Stimulated activated naive CD8-positive, alpha-beta T cell treated with anti-CD3 and anti-CD28 coated beads, Interleukin-15, Interleukin-2, amounts not matched to agents 100 ng/mL and 50 ng/mL, for 24 hours (primary cell): ENCODE results near the gene LRP1-AS.

Source experiments
- H3K27ac Mint-ChIP-seq: one replicate; pipeline ENCODE4 v1.8.0; 2021; ENCODE audit warnings: mild to moderate bottlenecking, mixed read lengths
- H3K27me3 Mint-ChIP-seq: one replicate; pipeline ENCODE4 v1.8.0; 2021; ENCODE audit warnings: mixed read lengths
- H3K36me3 Mint-ChIP-seq: one replicate; pipeline ENCODE4 v1.8.0; 2021; ENCODE audit warnings: low read depth, mixed read lengths
- H3K4me1 Mint-ChIP-seq: one replicate; pipeline ENCODE4 v1.8.0; 2021; ENCODE audit warnings: low read depth, mixed read lengths
- H3K4me3 Mint-ChIP-seq: one replicate; pipeline ENCODE4 v1.8.0; 2021; ENCODE audit warnings: mild to moderate bottlenecking, mixed read lengths
- H3K9me3 Mint-ChIP-seq: one replicate; pipeline ENCODE4 v1.8.0; 2021; ENCODE audit warnings: mixed read lengths

LRP1-AS gene

GRCh38 chr12:57158665-57159064, 11.2 kb upstream of the LRP1-AS start:
- peaks cover 7% of the 10 kb centered on the region for H3K4me1 Mint-ChIP-seq
- no peaks in the 10 kb centered on the region for H3K36me3 Mint-ChIP-seq
- H3K9me3 Mint-ChIP-seq, result no peaks in the 10 kb centered on the region
- H3K27ac Mint-ChIP-seq, result no peak overlapping the region
- H3K27me3 Mint-ChIP-seq, result no peaks in the 10 kb centered on the region
- no peak overlapping the region for H3K4me3 Mint-ChIP-seq

GRCh38 chr12:57158186-57158585, 10.8 kb upstream of the LRP1-AS start:
- H3K27me3 Mint-ChIP-seq, result no peaks in the 10 kb centered on the region
- no peaks in the 10 kb centered on the region for H3K9me3 Mint-ChIP-seq
- no peaks in the 10 kb centered on the region for H3K36me3 Mint-ChIP-seq
- peaks cover 7% of the 10 kb centered on the region for H3K4me1 Mint-ChIP-seq
- H3K27ac Mint-ChIP-seq, result no peak overlapping the region
- no peak overlapping the region for H3K4me3 Mint-ChIP-seq

- no peak overlapping the region for H3K27ac Mint-ChIP-seq
- H3K4me1 Mint-ChIP-seq, result peaks cover 7% of the 10 kb centered on the region
- H3K27me3 Mint-ChIP-seq, result no peaks in the 10 kb centered on the region
- no peaks in the 10 kb centered on the region for H3K9me3 Mint-ChIP-seq
- no peak overlapping the region for H3K4me3 Mint-ChIP-seq
- H3K36me3 Mint-ChIP-seq, result no peaks in the 10 kb centered on the region
These were observed 10.3 kb upstream of the LRP1-AS start for GRCh38 chr12:57157588-57158173.

GRCh38 chr12:57156701-57157403, 9.4 kb upstream of the LRP1-AS start:
- Mint-ChIP-seq H3K36me3 (no peaks in the 10 kb centered on the region), H3K27ac (no peak overlapping the region), H3K9me3 (no peaks in the 10 kb centered on the region)

GRCh38 chr12:57154804-57155434, 7.5 kb upstream of the LRP1-AS start:
- H3K9me3 Mint-ChIP-seq, result no peaks in the 10 kb centered on the region
- no peaks in the 10 kb centered on the region for H3K36me3 Mint-ChIP-seq
- peaks cover 7% of the 10 kb centered on the region for H3K4me1 Mint-ChIP-seq
- H3K27me3 Mint-ChIP-seq, result no peaks in the 10 kb centered on the region
- H3K27ac Mint-ChIP-seq, result no peak overlapping the region
- H3K4me3 Mint-ChIP-seq, result no peak overlapping the region

More at GRCh38 chr12:57156701-57157403, 9.4 kb upstream of the LRP1-AS start:
- Mint-ChIP-seq H3K27me3 (no peaks in the 10 kb centered on the region), H3K4me1 (peaks cover 7% of the 10 kb centered on the region), H3K4me3 (no peak overlapping the region)

GRCh38 chr12:57154076-57154475, 6.7 kb upstream of the LRP1-AS start:
- H3K9me3 Mint-ChIP-seq, result no peaks in the 10 kb centered on the region
- H3K36me3 Mint-ChIP-seq, result no peaks in the 10 kb centered on the region
- peaks cover 7% of the 10 kb centered on the region for H3K4me1 Mint-ChIP-seq
- H3K27ac Mint-ChIP-seq, result no peak overlapping the region
- H3K4me3 Mint-ChIP-seq, result no peak overlapping the region
- H3K27me3 Mint-ChIP-seq, result no peaks in the 10 kb centered on the region

GRCh38 chr12:57153415-57153997, 6.1 kb upstream of the LRP1-AS start:
- Mint-ChIP-seq H3K4me1 (peaks cover 7% of the 10 kb centered on the region), H3K36me3 (no peaks in the 10 kb centered on the region), H3K4me3 (no peak overlapping the region), H3K27ac (no peak overlapping the region), H3K9me3 (no peaks in the 10 kb centered on the region), H3K27me3 (no peaks in the 10 kb centered on the region)

- H3K4me3 Mint-ChIP-seq, result no peak overlapping the region
- H3K4me1 Mint-ChIP-seq, result peaks cover 2% of the 10 kb centered on the region
- no peaks in the 10 kb centered on the region for H3K36me3 Mint-ChIP-seq
These were observed 5.2 kb upstream of the LRP1-AS start for GRCh38 chr12:57152639-57153038.

GRCh38 chr12:57151741-57152630, 4.6 kb upstream of the LRP1-AS start:
- Mint-ChIP-seq H3K27ac (no peak overlapping the region), H3K27me3 (no peaks in the 10 kb centered on the region), H3K9me3 (no peaks in the 10 kb centered on the region), H3K4me1 (no peaks in the 10 kb centered on the region), H3K4me3 (no peak overlapping the region), H3K36me3 (no peaks in the 10 kb centered on the region)

More at GRCh38 chr12:57152639-57153038, 5.2 kb upstream of the LRP1-AS start:
- H3K9me3 Mint-ChIP-seq, result no peaks in the 10 kb centered on the region
- H3K27ac Mint-ChIP-seq, result no peak overlapping the region
- no peaks in the 10 kb centered on the region for H3K27me3 Mint-ChIP-seq

- Mint-ChIP-seq H3K36me3 (no peaks in the 10 kb centered on the region), H3K27me3 (no peaks in the 10 kb centered on the region), H3K4me1 (no peaks in the 10 kb centered on the region), H3K4me3 (no peak overlapping the region), H3K27ac (no peak overlapping the region), H3K9me3 (no peaks in the 10 kb centered on the region)
These were observed 3.1 kb upstream of the LRP1-AS start for GRCh38 chr12:57150400-57151000.

- no peaks in the 10 kb centered on the region for H3K9me3 Mint-ChIP-seq
- H3K36me3 Mint-ChIP-seq, result no peaks in the 10 kb centered on the region
- no peaks in the 10 kb centered on the region for H3K27me3 Mint-ChIP-seq
- H3K27ac Mint-ChIP-seq, result no peak overlapping the region
- no peak overlapping the region for H3K4me3 Mint-ChIP-seq
- no peaks in the 10 kb centered on the region for H3K4me1 Mint-ChIP-seq
These were observed 2.0 kb upstream of the LRP1-AS start for GRCh38 chr12:57149245-57149900.

- no peak overlapping the region for H3K4me3 Mint-ChIP-seq
- H3K9me3 Mint-ChIP-seq, result no peaks in the 10 kb centered on the region
- H3K36me3 Mint-ChIP-seq, result no peaks in the 10 kb centered on the region
- no peaks in the 10 kb centered on the region for H3K4me1 Mint-ChIP-seq
- no peaks in the 10 kb centered on the region for H3K27me3 Mint-ChIP-seq
- H3K27ac Mint-ChIP-seq, result no peak overlapping the region
These were observed 1.2 kb upstream of the LRP1-AS start for GRCh38 chr12:57148469-57149244.

- no peak overlapping the region for H3K4me3 Mint-ChIP-seq
- H3K27ac Mint-ChIP-seq, result peak overlapping the region; percentile 12
- no peaks in the 10 kb centered on the region for H3K4me1 Mint-ChIP-seq
- no peaks in the 10 kb centered on the region for H3K36me3 Mint-ChIP-seq
- no peaks in the 10 kb centered on the region for H3K9me3 Mint-ChIP-seq
- H3K27me3 Mint-ChIP-seq, result no peaks in the 10 kb centered on the region
These were observed 1.3 kb downstream of the LRP1-AS start for GRCh38 chr12:57146092-57146491.
